PFSK-1 (cell line): ENCODE data around the gene GINS1.

Experiments
- POLR2AphosphoS5 ChIP-seq: IDR thresholded peaks from 2 replicates; pipeline ENCODE4 v1.6.1; 2012; ENCODE audit warnings: low read depth, mild to moderate bottlenecking, control low read depth, low read length, moderate library complexity
- REST ChIP-seq, 2 experiments: IDR thresholded peaks; 2 replicates each; pipeline versions ENCODE4 v1.6.1 to v1.8.0; 2011 to 2012; ENCODE audit warnings: low read depth in 2 of 2, low read length in 2 of 2, control low read depth in 1 of 2, inconsistent platforms in 1 of 2, mild to moderate bottlenecking in 1 of 2, moderate library complexity in 1 of 2; ENCODE audit not compliant: insufficient read depth in 1 of 2
- TAF1 ChIP-seq: IDR thresholded peaks from 2 replicates; pipeline ENCODE4 v1.6.1; 2012; ENCODE audit warnings: low read length, control low read depth, borderline replicate concordance; ENCODE audit not compliant: insufficient read depth

DNA sequence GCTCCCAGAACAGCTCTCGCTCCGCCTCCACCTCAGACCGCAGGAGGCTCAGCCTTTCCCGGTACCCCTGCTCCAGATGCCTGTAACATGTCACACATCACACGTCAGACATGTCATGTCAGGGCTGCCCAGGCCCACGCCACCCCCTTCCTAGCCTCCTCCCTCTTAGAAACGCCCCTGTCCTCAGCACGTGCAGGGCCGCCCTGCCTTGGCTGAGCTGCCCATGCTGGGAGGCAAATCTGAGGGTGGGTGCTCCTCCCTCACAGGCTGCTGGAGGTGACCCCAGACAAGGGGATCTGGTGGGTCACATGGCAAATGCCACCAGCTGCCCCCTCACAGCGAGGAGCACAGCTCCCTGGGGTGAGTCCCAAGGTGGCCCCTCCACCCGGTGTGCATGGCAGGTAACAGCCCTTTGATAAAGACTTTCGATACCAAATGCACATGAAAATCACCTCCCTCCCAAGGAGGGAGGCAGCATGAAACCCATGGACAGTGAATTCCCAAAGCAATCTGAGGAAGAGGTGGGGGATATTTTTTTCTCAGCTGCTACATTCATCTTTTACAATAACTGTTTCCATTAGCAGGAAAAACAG is 84.1 kb downstream of the GINS1 start:
- TF ChIP-seq POLR2AphosphoS5 (no peak), TAF1 (no peak), REST (IDR thresholded peaks at IDR 0.05; ENCODE audit: insufficient read depth in 1 of 2, low read depth in 2 of 2, low read length in 2 of 2) (no peak)
